Activated B cell treated with CpG ODN at 0.5 μM for 24 hours (primary cell): Measurements from ENCODE around the gene TIFAB. TPM values are rescaled to one million over a fixed set of nuclear protein-coding genes. Genes with fewer than 3 reads are reported as not detected.

Source experiments
- ATAC-seq: fragments of 200-7000 bp; cut with Tn5 transposase; one replicate; pipeline ENCODE4 v1.10.0; 2021; ENCODE audit warnings: low read depth, mild to moderate bottlenecking, moderate library complexity
- CTCF ChIA-PET: fragments of 350-600 bp; sonication (Branson Sonifier 250); formaldehyde crosslinking; loops from one replicate; lab custom pipeline; 2021; ENCODE audit warnings: antibody characterized with exemption; lab: Charles Lee
- POLR2A ChIA-PET: fragments of 350-600 bp; sonication (Branson Sonifier 250); formaldehyde crosslinking; loops from one replicate; lab custom pipeline; 2021; ENCODE audit warnings: antibody characterized with exemption; lab: Charles Lee
- DNase-seq: peaks from one replicate; pipeline ENCODE4 v3.0.0; 2022
- H3K27ac Mint-ChIP-seq: one replicate; pipeline ENCODE4 v1.8.0; 2020; ENCODE audit warnings: mixed read lengths
- H3K27me3 Mint-ChIP-seq: one replicate; pipeline ENCODE4 v1.8.0; 2021; ENCODE audit warnings: mixed read lengths
- H3K36me3 Mint-ChIP-seq: one replicate; pipeline ENCODE4 v1.8.0; 2021; ENCODE audit warnings: low read depth, mixed read lengths
- H3K4me1 Mint-ChIP-seq: one replicate; pipeline ENCODE4 v1.8.0; 2021; ENCODE audit warnings: mixed read lengths
- H3K4me3 Mint-ChIP-seq: one replicate; pipeline ENCODE4 v1.8.0; 2020; ENCODE audit warnings: mild to moderate bottlenecking, mixed read lengths
- H3K9me3 Mint-ChIP-seq: one replicate; pipeline ENCODE4 v1.8.0; 2020; ENCODE audit warnings: mixed read lengths
- intact Hi-C: fragments of 100-400 bp; cut with micrococcal nuclease; formaldehyde crosslinking; loops from one replicate; pipeline ENCODE4 v1.15.1; 2024
- total RNA-seq: library from RNA; stranded (reverse); gene quantifications from 2 replicates; pipeline ENCODE4 v1.2.3, GENCODE V29; 2022
- TF ChIP-seq, protein P1 (sequence below): fragments of 200-600 bp; IDR thresholded peaks from one replicate; pipeline ENCODE4 v1.8.0; 2022; ENCODE audit warnings: antibody characterized with exemption, mild to moderate bottlenecking

TIFAB gene
- total RNA-seq, 1 donor from 2014 or later, result not detected

DNA sequence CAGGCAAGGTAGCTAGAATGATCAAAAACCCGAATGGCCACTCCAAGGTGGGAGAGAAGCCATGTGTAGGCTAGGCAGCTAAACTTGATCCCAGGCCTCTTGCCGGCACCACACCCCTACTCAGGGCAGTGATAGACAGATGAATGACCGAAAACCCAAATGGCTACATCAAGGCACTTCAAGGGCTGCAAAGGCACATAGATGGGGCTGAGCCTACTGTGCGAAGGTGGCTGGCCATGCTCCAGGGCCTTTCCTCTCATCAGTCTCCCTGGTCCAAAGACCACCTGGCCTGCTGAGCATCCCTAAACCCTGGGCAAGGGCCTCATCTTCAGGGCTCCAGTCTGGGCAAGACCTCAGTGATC lies 3.7 kb upstream of the TIFAB start:
- no peaks in the 10 kb centered on the region for H3K9me3 Mint-ChIP-seq
- peaks cover 21% of the 10 kb centered on the region for H3K27me3 Mint-ChIP-seq
- H3K4me3 Mint-ChIP-seq, result no peak overlapping the region
- TF ChIP-seq, protein P1, sequence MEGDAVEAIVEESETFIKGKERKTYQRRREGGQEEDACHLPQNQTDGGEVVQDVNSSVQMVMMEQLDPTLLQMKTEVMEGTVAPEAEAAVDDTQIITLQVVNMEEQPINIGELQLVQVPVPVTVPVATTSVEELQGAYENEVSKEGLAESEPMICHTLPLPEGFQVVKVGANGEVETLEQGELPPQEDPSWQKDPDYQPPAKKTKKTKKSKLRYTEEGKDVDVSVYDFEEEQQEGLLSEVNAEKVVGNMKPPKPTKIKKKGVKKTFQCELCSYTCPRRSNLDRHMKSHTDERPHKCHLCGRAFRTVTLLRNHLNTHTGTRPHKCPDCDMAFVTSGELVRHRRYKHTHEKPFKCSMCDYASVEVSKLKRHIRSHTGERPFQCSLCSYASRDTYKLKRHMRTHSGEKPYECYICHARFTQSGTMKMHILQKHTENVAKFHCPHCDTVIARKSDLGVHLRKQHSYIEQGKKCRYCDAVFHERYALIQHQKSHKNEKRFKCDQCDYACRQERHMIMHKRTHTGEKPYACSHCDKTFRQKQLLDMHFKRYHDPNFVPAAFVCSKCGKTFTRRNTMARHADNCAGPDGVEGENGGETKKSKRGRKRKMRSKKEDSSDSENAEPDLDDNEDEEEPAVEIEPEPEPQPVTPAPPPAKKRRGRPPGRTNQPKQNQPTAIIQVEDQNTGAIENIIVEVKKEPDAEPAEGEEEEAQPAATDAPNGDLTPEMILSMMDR, result no peak
- CTCF ChIA-PET, result interaction anchor here (0.7 to 3.6 kb wide), 6 partner anchors 8 to 110 kb away, joined by 3 to 19 read pairs (median 4); no protein-coding TSS in a partner anchor
- no peaks in the 10 kb centered on the region for H3K36me3 Mint-ChIP-seq
- H3K4me1 Mint-ChIP-seq, result no peaks in the 10 kb centered on the region
- POLR2A ChIA-PET, result no interaction called here
- intact Hi-C loops, result loop anchor here (2.0 kb wide), 1 partner anchor 757 kb away; no protein-coding TSS in a partner anchor
- ATAC-seq, result no peak
- no peak overlapping the region for H3K27ac Mint-ChIP-seq
- no peak for DNase-seq

DNA sequence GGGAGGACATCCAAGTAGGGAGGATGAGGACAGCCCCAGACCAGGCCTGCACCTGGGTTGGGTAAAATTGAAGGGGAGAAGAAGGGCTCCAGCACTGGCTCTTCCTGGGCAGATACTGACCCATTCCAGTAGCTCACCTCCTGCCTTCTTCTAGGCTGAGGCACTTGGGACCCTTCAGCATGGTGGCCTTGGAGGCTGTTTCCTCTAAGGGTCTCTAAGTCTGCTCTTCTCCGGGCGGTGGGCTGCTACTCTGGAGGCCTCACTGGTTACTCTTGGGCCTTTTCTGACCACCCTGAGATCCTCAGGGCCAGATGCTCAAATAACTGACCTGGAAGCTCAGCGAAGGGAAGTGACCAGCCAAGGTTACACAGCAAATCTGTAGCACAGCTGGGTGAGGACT lies 2.8 kb upstream of the TIFAB start:
- Mint-ChIP-seq H3K4me1 (no peaks in the 10 kb centered on the region), H3K27ac (no peak overlapping the region), H3K36me3 (no peaks in the 10 kb centered on the region), H3K4me3 (no peak overlapping the region), H3K27me3 (peaks cover 14% of the 10 kb centered on the region), H3K9me3 (no peaks in the 10 kb centered on the region)
- ATAC-seq (no peak), DNase-seq (peak; percentile 2)
- ChIA-PET POLR2A (no interaction called here), CTCF (interaction anchor here (0.7 to 1.4 kb wide), 3 partner anchors 9 to 11 kb away, joined by 3 to 4 read pairs (median 4); no protein-coding TSS in a partner anchor)
- TF ChIP-seq, protein P1, result no peak
- intact Hi-C loops, result no loop called here

DNA sequence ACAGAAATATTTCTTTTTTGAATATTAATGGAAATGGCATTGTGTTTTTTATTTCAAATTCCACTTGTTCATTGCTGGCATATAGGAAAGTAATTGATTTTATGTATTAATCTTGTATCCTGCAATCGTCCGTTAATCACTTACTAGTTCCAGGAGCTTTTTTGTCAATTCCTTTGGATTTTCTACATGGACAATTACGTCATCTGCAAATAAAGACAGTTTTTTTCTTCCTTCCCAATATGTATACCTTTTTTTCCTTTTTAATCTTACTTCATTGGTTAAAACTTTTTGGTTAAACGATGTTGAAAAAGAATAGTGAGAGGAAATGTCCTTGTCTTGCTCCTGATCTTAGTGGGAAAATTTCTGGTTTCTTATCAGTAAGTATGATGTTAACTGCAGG lies 1.5 kb upstream of the TIFAB start:
- Mint-ChIP-seq H3K4me3 (no peak overlapping the region), H3K27ac (no peak overlapping the region), H3K27me3 (peaks cover 14% of the 10 kb centered on the region), H3K36me3 (no peaks in the 10 kb centered on the region), H3K9me3 (no peaks in the 10 kb centered on the region), H3K4me1 (no peaks in the 10 kb centered on the region)
- intact Hi-C loops, result no loop called here
- ChIA-PET POLR2A (no interaction called here), CTCF (no interaction called here)
- DNase-seq (no peak), ATAC-seq (no peak)
- TF ChIP-seq, protein P1, result no peak

GRCh38 chr5:135451581-135452320 lies 400 bp downstream of the TIFAB start:
- no peaks in the 10 kb centered on the region for H3K9me3 Mint-ChIP-seq
- no peaks in the 10 kb centered on the region for H3K36me3 Mint-ChIP-seq
- no peak overlapping the region for H3K27ac Mint-ChIP-seq
- intact Hi-C loops, result no loop called here
- ChIA-PET CTCF (no interaction called here), POLR2A (no interaction called here)
- no peak overlapping the region for H3K4me3 Mint-ChIP-seq
- peaks cover 17% of the 10 kb centered on the region for H3K27me3 Mint-ChIP-seq
- DNase-seq (no peak), ATAC-seq (no peak)
- TF ChIP-seq, protein P1, result no peak
- no peaks in the 10 kb centered on the region for H3K4me1 Mint-ChIP-seq

GRCh38 chr5:135450952-135451351 lies 1.2 kb downstream of the TIFAB start:
- H3K9me3 Mint-ChIP-seq, result no peaks in the 10 kb centered on the region
- ChIA-PET CTCF (interaction anchor here (1.8 kb wide), 1 partner anchor 15 kb away, joined by 6 read pairs; no protein-coding TSS in a partner anchor), POLR2A (no interaction called here)
- peaks cover 18% of the 10 kb centered on the region for H3K27me3 Mint-ChIP-seq
- ATAC-seq (no peak), DNase-seq (peak; percentile 6)
- TF ChIP-seq, protein P1, result no peak
- no peak overlapping the region for H3K4me3 Mint-ChIP-seq
- H3K27ac Mint-ChIP-seq, result no peak overlapping the region
- intact Hi-C loops, result no loop called here
- no peaks in the 10 kb centered on the region for H3K36me3 Mint-ChIP-seq
- H3K4me1 Mint-ChIP-seq, result no peaks in the 10 kb centered on the region
